GM18519 (cell line): ENCODE results near the gene ECHDC1.
"Not testable (repeated sequence)": the region's sequence is repeated elsewhere in the genome, so short reads cannot be mapped to it uniquely, and the experiment has no call there.

Experiments
- ATAC-seq: cut with Tn5 transposase; IDR thresholded peaks from one replicate; pipeline ENCODE4 v1.9.1; 2021; ENCODE audit warnings: mild to moderate bottlenecking, moderate library complexity; ENCODE audit not compliant: unreplicated experiment, low FRiP score

Gene ECHDC1

GRCh38 chr6:127343809-127344659 is 625 bp upstream of the ECHDC1 start:
- no peak for ATAC-seq

- no peak for ATAC-seq
Observed at GRCh38 chr6:127342296-127342945, 988 bp downstream of the ECHDC1 start.

- ATAC-seq = peak; percentile 35
Observed at GRCh38 chr6:127341471-127342202, 1.8 kb downstream of the ECHDC1 start.

- no peak for ATAC-seq
Observed at GRCh38 chr6:127340171-127340570, 3.2 kb downstream of the ECHDC1 start.

- no peak for ATAC-seq
Observed at GRCh38 chr6:127338936-127339335, 4.5 kb downstream of the ECHDC1 start.

- no peak for ATAC-seq
Observed at GRCh38 chr6:127332383-127332961, 10.9 kb downstream of the ECHDC1 start.

- ATAC-seq = not testable (repeated sequence)
Observed at GRCh38 chr6:127331256-127331655, 12.2 kb downstream of the ECHDC1 start.

GRCh38 chr6:127328043-127328609 is 15.3 kb downstream of the ECHDC1 start:
- no peak for ATAC-seq

- no peak for ATAC-seq
Observed at GRCh38 chr6:127319686-127320085, 23.7 kb downstream of the ECHDC1 start.

- ATAC-seq = no peak
Observed at GRCh38 chr6:127317388-127318128, 25.9 kb downstream of the ECHDC1 start.

- no peak for ATAC-seq
Observed at GRCh38 chr6:127305741-127306140, 37.7 kb downstream of the ECHDC1 start.

- no peak for ATAC-seq
Observed at GRCh38 chr6:127303917-127304316, 39.5 kb downstream of the ECHDC1 start.

GRCh38 chr6:127302728-127303660 is 40.4 kb downstream of the ECHDC1 start:
- ATAC-seq = peak; percentile 91

- ATAC-seq = no peak
Observed at GRCh38 chr6:127301199-127301700, 42.2 kb downstream of the ECHDC1 start.

- no peak for ATAC-seq
Observed at GRCh38 chr6:127300411-127300810, 43.0 kb downstream of the ECHDC1 start.

- no peak for ATAC-seq
Observed at GRCh38 chr6:127299522-127300240, 43.7 kb downstream of the ECHDC1 start.

- ATAC-seq = no peak
Observed at GRCh38 chr6:127298475-127298874, 44.9 kb downstream of the ECHDC1 start.

- no peak for ATAC-seq
Observed at GRCh38 chr6:127297502-127298070, 45.8 kb downstream of the ECHDC1 start.
